Endothelial cell (in vitro differentiated cells): ENCODE data around the gene CEMIP. TPM values are rescaled to one million over a fixed set of nuclear protein-coding genes. Genes with fewer than 3 reads are reported as not detected.

ENCODE experiments used
- DNase-seq: peaks from one replicate; pipeline ENCODE4 v3.0.0; 2021; ENCODE audit warnings: low spot score
- H3K27ac Mint-ChIP-seq: one replicate; pipeline ENCODE4 v1.8.0; 2021; ENCODE audit warnings: mixed read lengths, inconsistent platforms; ENCODE audit not compliant: unreplicated experiment
- H3K27me3 Mint-ChIP-seq: one replicate; pipeline ENCODE4 v1.8.0; 2021; ENCODE audit warnings: mild to moderate bottlenecking, moderate library complexity, mixed read lengths, inconsistent platforms; ENCODE audit not compliant: unreplicated experiment
- H3K36me3 Mint-ChIP-seq: one replicate; pipeline ENCODE4 v1.8.0; 2021; ENCODE audit warnings: mild to moderate bottlenecking, low read depth, mixed read lengths, inconsistent platforms; ENCODE audit not compliant: unreplicated experiment
- H3K4me1 Mint-ChIP-seq: one replicate; pipeline ENCODE4 v1.8.0; 2021; ENCODE audit warnings: mild to moderate bottlenecking, mixed read lengths, inconsistent platforms; ENCODE audit not compliant: unreplicated experiment
- H3K4me3 Mint-ChIP-seq: one replicate; pipeline ENCODE4 v1.8.0; 2021; ENCODE audit warnings: mild to moderate bottlenecking, mixed read lengths, inconsistent platforms; ENCODE audit not compliant: unreplicated experiment
- H3K9me3 Mint-ChIP-seq: one replicate; pipeline ENCODE4 v1.8.0; 2021; ENCODE audit warnings: mixed read lengths, inconsistent platforms; ENCODE audit not compliant: unreplicated experiment
- CTCF ChIP-seq: fragments of 200-600 bp; sonication (generic); IDR thresholded peaks from one replicate; pipeline ENCODE4 v1.5.0; 2021; ENCODE audit warnings: antibody characterized with exemption; ENCODE audit not compliant: unreplicated experiment
- total RNA-seq: library from RNA; stranded (reverse); fragmentation: NEBNext Ultra II Directional; extraction: Animal tissue kit (Norgen Biotek cat#: 25700); gene quantifications from one replicate; pipeline ENCODE4 v1.2.1, GENCODE V29; 2021; ENCODE audit not compliant: unreplicated experiment

Gene CEMIP
- total RNA-seq, 1 donor from 2014 or later, result not detected

GRCh38 chr15:80780416-80781221 lies 1.4 kb downstream of the CEMIP start:
- DNase-seq, result peak; percentile 87
- no peak overlapping the region for H3K27ac Mint-ChIP-seq
- H3K4me3 Mint-ChIP-seq, result peak overlapping the region; percentile 1
- H3K4me1 Mint-ChIP-seq, result peaks cover 21% of the 10 kb centered on the region
- H3K9me3 Mint-ChIP-seq, result no peaks in the 10 kb centered on the region
- H3K27me3 Mint-ChIP-seq, result peaks cover 7% of the 10 kb centered on the region
- H3K36me3 Mint-ChIP-seq, result no peaks in the 10 kb centered on the region
- TF ChIP-seq CTCF, result no peak

GRCh38 chr15:80783260-80783659 lies 4.1 kb downstream of the CEMIP start:
- H3K36me3 Mint-ChIP-seq, result no peaks in the 10 kb centered on the region
- no peak overlapping the region for H3K27ac Mint-ChIP-seq
- no peaks in the 10 kb centered on the region for H3K9me3 Mint-ChIP-seq
- H3K4me3 Mint-ChIP-seq, result no peak overlapping the region
- H3K27me3 Mint-ChIP-seq, result peaks cover 12% of the 10 kb centered on the region
- DNase-seq, result no peak
- no peak for TF ChIP-seq CTCF
- peaks cover 5% of the 10 kb centered on the region for H3K4me1 Mint-ChIP-seq

GRCh38 chr15:80785335-80785734 lies 6.2 kb downstream of the CEMIP start:
- DNase-seq, result no peak
- no peaks in the 10 kb centered on the region for H3K36me3 Mint-ChIP-seq
- no peaks in the 10 kb centered on the region for H3K4me1 Mint-ChIP-seq
- H3K9me3 Mint-ChIP-seq, result no peaks in the 10 kb centered on the region
- TF ChIP-seq CTCF, result no peak
- no peak overlapping the region for H3K4me3 Mint-ChIP-seq
- no peak overlapping the region for H3K27ac Mint-ChIP-seq
- H3K27me3 Mint-ChIP-seq, result peaks cover 5% of the 10 kb centered on the region

GRCh38 chr15:80785811-80786354 lies 6.7 kb downstream of the CEMIP start:
- H3K4me3 Mint-ChIP-seq, result no peak overlapping the region
- H3K27me3 Mint-ChIP-seq, result peaks cover 5% of the 10 kb centered on the region
- H3K9me3 Mint-ChIP-seq, result no peaks in the 10 kb centered on the region
- H3K27ac Mint-ChIP-seq, result no peak overlapping the region
- no peak for DNase-seq
- no peaks in the 10 kb centered on the region for H3K36me3 Mint-ChIP-seq
- no peak for TF ChIP-seq CTCF
- no peaks in the 10 kb centered on the region for H3K4me1 Mint-ChIP-seq

GRCh38 chr15:80787316-80787715 lies 8.1 kb downstream of the CEMIP start:
- Mint-ChIP-seq H3K9me3 (no peaks in the 10 kb centered on the region), H3K4me3 (no peak overlapping the region), H3K4me1 (no peaks in the 10 kb centered on the region), H3K36me3 (no peaks in the 10 kb centered on the region), H3K27me3 (peaks cover 5% of the 10 kb centered on the region), H3K27ac (no peak overlapping the region)
- no peak for TF ChIP-seq CTCF
- no peak for DNase-seq
